Hematopoietic multipotent progenitor cell treated with erythropoietin and hydrocortisone succinate and interleukin-3 and kit ligand, for 4 days (in vitro differentiated cells): ENCODE results near the gene CLEC10A.
A peak's percentile ranks its signal among the peaks of the same experiment; 100 is the strongest.
"Not testable (repeated sequence)": the region's sequence is repeated elsewhere in the genome, so short reads cannot be mapped to it uniquely, and the experiment has no call there.

Experiments used
- DNase-seq: peaks from one replicate; pipeline ENCODE4 v3.0.0-alpha.2; 2015

CLEC10A gene

GRCh38 chr17:7107795-7108559 lies 27.9 kb upstream of the CLEC10A start:
- DNase-seq = no peak

GRCh38 chr17:7107012-7107754 lies 27.1 kb upstream of the CLEC10A start:
- no peak for DNase-seq

- DNase-seq = no peak
Observed at GRCh38 chr17:7102421-7102820, 22.4 kb upstream of the CLEC10A start.

- no peak for DNase-seq
Observed at GRCh38 chr17:7101531-7101930, 21.5 kb upstream of the CLEC10A start.

GRCh38 chr17:7100641-7101379 lies 20.8 kb upstream of the CLEC10A start:
- DNase-seq = not testable (repeated sequence)

GRCh38 chr17:7098802-7099459 lies 18.9 kb upstream of the CLEC10A start:
- no peak for DNase-seq

GRCh38 chr17:7097940-7098339 lies 17.9 kb upstream of the CLEC10A start:
- DNase-seq = no peak

GRCh38 chr17:7095625-7096024 lies 15.6 kb upstream of the CLEC10A start:
- peak; percentile 63 for DNase-seq

- no peak for DNase-seq
Observed at GRCh38 chr17:7094652-7095019, 14.6 kb upstream of the CLEC10A start.

GRCh38 chr17:7091311-7092005 lies 11.4 kb upstream of the CLEC10A start:
- DNase-seq = not testable (repeated sequence)

- not testable (repeated sequence) for DNase-seq
Observed at GRCh38 chr17:7089570-7089969, 9.5 kb upstream of the CLEC10A start.

GRCh38 chr17:7088442-7088841 lies 8.4 kb upstream of the CLEC10A start:
- DNase-seq = not testable (repeated sequence)

GRCh38 chr17:7084088-7084487 lies 4.0 kb upstream of the CLEC10A start:
- peak; percentile 51 for DNase-seq

- no peak for DNase-seq
Observed at GRCh38 chr17:7083592-7083991, 3.5 kb upstream of the CLEC10A start.

- DNase-seq = peak; percentile 80
Observed at GRCh38 chr17:7081341-7082062, 1.5 kb upstream of the CLEC10A start.

GRCh38 chr17:7080456-7081041 lies 498 bp upstream of the CLEC10A start:
- DNase-seq = no peak

- no peak for DNase-seq
Observed at GRCh38 chr17:7078711-7079110, 1.3 kb downstream of the CLEC10A start.

GRCh38 chr17:7077911-7078546 lies 2.0 kb downstream of the CLEC10A start:
- DNase-seq = no peak

- no peak for DNase-seq
Observed at GRCh38 chr17:7074931-7075330, 5.1 kb downstream of the CLEC10A start.

- no peak for DNase-seq
Observed at GRCh38 chr17:7072406-7072805, 7.6 kb downstream of the CLEC10A start.

GRCh38 chr17:7070712-7071111 lies 9.3 kb downstream of the CLEC10A start:
- no peak for DNase-seq
